Astrocyte of the spinal cord (primary cell): ENCODE results near the gene ATAD3C.
"Not testable (repeated sequence)": the region's sequence is repeated elsewhere in the genome, so short reads cannot be mapped to it uniquely, and the experiment has no call there.

ENCODE experiments used
- DNase-seq: peaks from one replicate; pipeline ENCODE4 v3.0.0; 2011; ENCODE audit warnings: low read depth, low spot score
- H3K4me3 ChIP-seq: 2 replicates; pipeline ENCODE4 v1.5.1; 2011; ENCODE audit warnings: low read depth, mild to moderate bottlenecking, low read length, moderate library complexity
- in situ Hi-C: cut with HindIII; loops from 2 replicates; pipeline ENCODE4 v1.10.0; 2017; ENCODE audit warnings: low sequenced_read_pairs
- TF ChIP-seq, protein P1 (sequence below): IDR thresholded peaks from 2 replicates; pipeline ENCODE4 v1.5.1; 2012; ENCODE audit warnings: low read depth, mild to moderate bottlenecking, low read length, inconsistent platforms

The ATAD3C gene

DNA sequence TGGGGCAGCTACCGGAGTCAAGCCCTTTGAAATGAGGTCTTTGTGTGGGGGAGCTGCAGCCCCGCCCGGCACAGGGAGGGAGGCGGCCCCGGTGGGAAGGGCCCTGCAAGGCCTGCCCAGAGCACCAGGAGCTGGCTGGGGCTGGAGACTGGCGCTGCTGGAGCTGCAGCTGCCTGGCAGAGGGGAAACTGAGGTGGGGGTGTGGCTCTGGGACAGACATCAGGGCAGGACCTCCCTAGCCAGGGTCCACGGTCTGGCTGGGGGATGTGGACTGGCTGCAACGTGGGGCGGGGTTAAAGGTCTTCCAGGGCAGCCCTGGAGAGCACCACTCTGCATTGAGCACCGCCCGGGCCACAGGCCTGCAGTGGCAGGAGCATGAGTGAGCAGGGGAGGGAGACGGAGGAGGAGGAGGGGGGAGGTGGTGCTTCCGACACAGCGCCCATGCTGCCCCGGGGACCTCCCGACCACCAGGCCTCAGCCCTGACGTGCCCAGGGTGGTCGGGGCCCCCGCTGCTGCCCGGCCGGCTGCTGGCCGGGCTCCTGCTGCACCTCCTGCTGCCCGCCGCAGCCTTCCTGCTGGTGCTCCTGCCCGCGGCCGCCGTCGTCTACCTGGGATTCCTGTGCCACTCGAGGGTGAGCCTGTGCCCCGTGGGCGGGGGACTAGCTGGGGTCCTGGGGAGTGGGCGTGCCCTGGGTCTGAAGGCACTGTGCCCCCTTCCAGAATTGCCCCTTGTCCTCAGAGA is 23.6 kb upstream of the ATAD3C start:
- TF ChIP-seq, protein P1, sequence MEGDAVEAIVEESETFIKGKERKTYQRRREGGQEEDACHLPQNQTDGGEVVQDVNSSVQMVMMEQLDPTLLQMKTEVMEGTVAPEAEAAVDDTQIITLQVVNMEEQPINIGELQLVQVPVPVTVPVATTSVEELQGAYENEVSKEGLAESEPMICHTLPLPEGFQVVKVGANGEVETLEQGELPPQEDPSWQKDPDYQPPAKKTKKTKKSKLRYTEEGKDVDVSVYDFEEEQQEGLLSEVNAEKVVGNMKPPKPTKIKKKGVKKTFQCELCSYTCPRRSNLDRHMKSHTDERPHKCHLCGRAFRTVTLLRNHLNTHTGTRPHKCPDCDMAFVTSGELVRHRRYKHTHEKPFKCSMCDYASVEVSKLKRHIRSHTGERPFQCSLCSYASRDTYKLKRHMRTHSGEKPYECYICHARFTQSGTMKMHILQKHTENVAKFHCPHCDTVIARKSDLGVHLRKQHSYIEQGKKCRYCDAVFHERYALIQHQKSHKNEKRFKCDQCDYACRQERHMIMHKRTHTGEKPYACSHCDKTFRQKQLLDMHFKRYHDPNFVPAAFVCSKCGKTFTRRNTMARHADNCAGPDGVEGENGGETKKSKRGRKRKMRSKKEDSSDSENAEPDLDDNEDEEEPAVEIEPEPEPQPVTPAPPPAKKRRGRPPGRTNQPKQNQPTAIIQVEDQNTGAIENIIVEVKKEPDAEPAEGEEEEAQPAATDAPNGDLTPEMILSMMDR = no peak
- no peak overlapping the region for H3K4me3 ChIP-seq
- DNase-seq = no peak
- in situ Hi-C loops = no loop called here

DNA sequence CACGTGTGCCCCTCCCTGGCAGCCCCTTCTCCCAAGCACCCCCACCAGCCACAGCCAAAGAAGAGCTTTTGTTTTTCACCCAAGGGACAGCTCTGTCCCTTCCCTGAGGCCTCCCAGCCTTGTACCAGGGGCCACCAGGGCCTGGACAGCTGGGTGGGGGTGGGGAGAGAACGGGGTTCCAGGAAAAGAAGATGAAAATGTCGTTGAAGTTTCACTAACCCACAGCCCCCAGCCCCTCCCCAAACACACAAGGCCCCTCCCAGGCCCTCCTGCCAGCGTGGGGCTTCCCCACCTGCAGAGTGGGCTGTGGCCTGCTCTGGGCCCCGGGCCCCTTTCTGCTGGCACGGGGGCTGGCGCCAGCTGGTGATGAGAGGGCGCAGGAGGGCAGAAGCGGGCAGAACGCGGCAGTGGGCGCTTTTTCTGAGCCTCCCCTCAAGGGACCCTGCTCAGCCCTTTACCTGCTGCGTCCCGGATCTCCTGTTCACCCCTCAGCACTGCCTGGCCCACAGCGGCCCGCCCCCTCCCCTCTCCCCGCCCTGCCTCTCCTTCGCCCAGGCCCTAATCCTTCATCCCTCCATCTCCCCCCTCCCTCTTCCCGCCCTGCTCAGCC is 22.9 kb upstream of the ATAD3C start:
- H3K4me3 ChIP-seq = no peak overlapping the region
- in situ Hi-C loops = no loop called here
- TF ChIP-seq, protein P1 = no peak
- no peak for DNase-seq

DNA sequence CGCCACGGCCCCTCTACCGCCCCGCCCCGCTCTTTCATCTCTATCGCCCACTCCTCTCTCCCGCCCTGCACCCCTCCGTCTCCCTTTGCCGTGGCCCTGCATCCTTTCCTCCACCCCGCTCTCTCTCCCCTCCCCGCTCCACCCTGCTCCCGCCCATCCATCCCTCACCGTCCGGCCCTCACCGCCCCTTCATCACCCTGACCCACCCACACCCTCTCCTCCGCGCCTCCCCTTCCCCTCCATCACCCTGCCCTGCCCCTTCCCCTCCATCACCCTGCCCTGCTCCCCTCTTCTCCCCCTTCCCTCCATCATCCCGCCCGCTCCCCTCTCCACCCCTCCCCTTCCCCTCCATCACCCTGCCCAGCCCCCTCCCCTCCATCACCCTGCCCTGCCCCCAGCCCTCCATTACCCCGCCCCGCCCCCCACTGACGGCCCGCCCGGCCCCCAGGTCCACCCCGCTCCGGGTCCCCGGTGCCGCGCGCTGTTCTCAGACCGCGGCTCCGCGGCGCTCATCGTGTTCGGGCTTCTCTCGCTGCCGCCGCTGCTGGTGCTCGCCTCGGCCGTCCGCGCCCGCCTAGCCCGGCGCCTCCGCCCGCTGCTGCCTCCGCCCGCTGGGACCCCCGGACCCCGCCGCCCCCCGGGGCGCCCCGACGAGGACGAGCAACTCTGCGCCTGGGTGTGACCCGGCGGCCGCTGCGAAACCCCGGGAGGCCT is 22.2 kb upstream of the ATAD3C start:
- H3K4me3 ChIP-seq = peak overlapping the region; percentile 27
- no peak for DNase-seq
- TF ChIP-seq, protein P1 = no peak
- in situ Hi-C loops = no loop called here

DNA sequence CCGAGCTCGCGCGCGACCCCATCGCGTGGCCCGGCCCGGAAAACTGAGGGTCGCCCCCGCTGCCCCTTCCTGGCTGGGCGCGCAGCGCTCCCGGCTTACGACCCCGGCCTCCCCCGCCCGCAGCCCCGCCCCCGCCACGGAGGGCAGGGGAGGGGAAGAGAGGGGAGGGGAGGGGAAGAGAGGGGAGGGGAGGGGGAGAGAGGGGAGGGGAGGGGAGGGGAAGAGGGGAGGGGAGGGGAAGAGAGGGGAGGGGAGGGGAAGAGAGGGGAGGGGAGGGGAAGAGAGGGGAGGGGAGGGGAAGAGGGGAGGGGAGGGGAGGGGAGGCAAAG is 21.7 kb upstream of the ATAD3C start:
- TF ChIP-seq, protein P1 = no peak
- DNase-seq = no peak
- in situ Hi-C loops = no loop called here
- peak overlapping the region; percentile 27 for H3K4me3 ChIP-seq

DNA sequence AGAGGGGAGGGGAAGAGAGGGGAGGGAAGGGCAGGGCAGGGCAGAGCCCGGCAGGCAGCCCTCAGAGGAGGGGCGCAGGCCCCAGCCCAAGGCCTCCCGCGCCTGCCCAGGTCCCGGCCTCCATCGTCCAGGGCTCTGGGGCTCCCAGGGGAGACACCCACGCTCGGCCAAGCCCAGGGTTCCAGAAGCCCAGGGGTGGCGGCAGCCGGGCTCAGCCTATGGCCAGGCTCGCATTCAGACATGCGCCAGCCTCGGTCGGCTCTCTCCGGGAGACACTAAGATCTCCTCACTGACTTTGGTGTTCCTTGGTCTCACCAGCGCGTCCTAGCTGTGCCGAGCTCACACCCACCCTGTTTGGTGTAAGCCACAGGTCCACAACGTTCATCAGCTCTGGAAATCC is 21.3 kb upstream of the ATAD3C start:
- in situ Hi-C loops = no loop called here
- H3K4me3 ChIP-seq = no peak overlapping the region
- DNase-seq = no peak
- TF ChIP-seq, protein P1 = no peak

DNA sequence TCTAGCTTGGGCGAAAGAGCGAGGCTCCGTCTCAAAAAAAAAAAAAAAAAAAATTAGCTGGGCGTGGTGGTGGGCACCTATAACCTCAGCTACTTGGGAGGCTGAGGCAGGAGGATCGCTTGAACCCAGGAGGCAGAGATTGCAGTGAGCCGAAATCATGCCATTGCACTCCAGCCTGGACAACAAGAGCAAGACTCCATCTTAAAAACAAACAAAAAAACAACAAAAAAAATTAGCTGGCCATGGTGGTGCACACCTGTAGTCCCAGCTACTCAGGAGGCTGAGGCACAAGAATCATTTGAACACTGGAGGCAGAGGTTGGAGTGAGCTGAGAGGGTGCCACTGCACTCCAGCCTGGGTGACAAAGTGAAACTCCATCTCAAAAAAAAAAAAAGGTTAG is 20.5 kb upstream of the ATAD3C start:
- in situ Hi-C loops, DNase-seq, H3K4me3 ChIP-seq: not testable (repeated sequence)

DNA sequence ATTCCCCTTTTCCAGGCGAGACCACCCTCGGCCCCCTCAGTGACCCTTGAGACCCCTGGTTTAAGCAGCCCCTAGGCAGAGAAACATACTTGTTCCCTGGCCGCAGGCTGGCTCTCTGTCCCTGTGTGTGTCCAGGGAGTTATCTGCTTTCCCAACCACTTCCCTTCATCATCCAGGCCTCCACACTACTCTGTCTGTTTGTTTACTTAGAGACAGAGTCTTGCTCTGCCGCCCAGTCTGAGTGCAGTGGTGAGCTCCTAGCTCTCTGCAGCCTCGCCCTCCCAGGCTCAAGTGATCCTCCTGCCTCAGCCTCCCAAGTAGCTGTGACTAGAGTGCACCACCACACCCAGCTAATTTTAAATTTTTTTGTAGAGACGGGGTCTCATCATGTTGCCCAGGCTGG is 19.8 kb upstream of the ATAD3C start:
- TF ChIP-seq, protein P1 = no peak
- DNase-seq = no peak
- H3K4me3 ChIP-seq = no peak overlapping the region
- in situ Hi-C loops = no loop called here
